Measurements from ENCODE around the gene PIGU.

DNA sequence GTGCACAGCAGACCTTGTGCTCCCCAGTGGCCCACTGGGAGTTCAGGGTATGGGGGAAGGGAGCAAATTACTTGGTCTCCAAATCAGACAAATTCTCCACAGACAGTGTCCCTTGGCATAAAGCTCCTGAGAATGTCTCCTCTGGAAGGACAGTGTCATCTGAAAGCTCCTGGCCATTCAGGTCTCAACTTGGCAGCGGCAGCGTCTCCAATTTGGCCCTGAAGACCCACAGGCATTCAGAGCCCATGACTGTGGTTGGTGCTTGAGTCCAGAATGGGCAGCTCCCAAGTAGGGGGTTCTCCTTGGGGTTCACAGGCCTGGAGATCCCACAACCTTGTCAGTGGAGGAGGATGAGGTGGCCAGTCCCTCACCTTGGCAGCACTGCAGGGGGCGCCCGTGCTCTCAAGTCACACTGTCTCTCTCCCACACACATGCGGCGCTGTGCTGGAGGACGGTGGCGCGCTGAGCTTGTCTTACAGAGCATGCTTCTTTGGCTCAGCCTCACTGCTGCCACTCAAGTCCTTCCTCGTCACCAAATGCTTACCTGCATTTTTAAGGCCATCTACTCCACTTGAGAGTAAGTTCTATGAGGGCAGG, 140.0 kb downstream of the PIGU start:
- TF ChIP-seq EZH2 (IDR thresholded peaks at IDR 0.05) (no peak), POLR2AphosphoS5 (IDR thresholded peaks at IDR 0.05; ENCODE audit: borderline replicate concordance, low read depth, low read length) (no peak)
